Measurements from ENCODE around the gene CTTN.

The CTTN gene

DNA sequence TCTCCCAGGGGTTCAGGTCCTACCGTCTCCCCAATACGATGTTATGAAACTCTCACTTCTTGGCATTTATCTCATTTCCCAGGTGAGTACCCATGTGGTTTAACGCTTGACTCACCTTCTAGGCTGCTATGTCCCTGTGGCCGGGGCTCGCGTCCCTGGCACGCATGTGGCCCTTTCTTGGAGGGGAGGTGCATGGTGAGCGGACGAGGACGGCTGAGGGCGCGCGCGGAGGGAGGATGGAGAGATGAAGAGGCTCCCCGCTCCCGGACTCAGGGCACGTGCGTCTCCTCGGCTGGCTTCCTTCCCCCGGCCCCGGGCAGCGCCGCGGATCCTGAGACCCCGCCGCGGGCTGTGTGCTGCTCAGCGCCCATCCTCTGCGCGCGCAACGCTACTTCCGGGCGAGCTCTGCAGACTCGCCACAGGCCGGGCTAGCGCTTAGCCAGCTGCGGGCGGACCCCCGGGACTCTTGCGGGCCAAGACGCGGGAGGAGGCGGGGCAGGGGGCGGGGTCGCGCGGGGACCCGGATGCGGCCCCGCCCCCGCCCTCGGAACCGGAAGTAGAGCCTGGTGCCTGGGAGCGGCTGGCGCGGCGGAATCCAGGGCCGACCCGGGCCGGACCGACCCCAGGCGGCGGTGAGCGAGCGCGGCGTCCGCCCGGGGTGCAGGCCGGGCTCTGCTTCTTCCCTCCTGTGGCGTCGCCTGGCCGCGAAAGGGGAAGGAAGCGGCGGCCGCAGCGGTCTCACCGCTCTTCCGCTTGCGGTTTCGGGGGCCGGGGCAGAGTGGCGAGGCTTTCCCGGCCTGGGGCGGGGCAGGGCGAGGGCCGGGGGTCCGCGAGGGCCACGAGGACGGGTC lies at the start of gene CTTN:
CTTN (plus strand) TSS at position 547 of the 851 bp plus-strand sequence. CDS start 8,769 bp downstream, outside the sequence.
- peak; percentile 87 for DNase-seq (ENCODE audit: low read depth)

DNA sequence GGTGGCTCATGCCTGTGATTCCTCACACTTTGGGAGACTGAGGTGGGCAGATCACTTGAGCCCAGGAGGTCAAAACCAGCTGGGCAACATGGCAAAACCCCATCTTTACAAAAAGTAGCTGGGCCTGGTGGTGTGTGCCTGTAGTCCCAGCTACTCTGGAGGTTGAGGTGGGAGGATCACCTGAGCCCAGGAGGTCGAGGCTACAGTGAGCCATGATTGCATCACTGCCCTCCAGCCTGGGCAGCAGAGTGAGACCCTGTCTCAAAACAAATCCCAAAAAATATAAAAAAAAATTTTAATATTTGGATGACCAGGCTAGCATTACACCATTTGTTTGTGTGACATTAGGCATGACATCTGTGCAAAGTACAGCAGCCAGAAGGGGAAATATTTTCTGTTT lies 49.7 kb upstream of the CTTN start:
- DNase-seq (ENCODE audit: low read depth), result no peak

DNA sequence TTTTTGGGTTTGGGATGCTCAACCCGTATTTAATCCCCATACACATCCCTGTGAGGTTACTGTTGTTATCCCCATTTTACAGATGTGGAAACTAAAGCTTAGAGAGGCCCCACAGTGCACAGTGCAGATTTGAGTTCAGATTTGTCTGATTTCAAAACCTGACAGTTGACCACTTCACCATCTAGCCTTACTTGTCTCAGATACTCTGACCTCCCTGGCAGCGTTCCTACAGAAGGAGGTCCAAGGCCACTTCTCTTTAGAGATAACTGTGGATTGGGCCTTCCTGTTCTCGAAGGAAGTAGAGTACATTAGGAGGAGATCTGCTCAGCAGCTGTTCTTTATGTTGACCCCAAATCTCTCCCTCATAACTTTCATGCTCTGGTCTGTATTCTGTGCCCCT lies 46.7 kb upstream of the CTTN start:
- no peak for DNase-seq (ENCODE audit: low read depth)

DNA sequence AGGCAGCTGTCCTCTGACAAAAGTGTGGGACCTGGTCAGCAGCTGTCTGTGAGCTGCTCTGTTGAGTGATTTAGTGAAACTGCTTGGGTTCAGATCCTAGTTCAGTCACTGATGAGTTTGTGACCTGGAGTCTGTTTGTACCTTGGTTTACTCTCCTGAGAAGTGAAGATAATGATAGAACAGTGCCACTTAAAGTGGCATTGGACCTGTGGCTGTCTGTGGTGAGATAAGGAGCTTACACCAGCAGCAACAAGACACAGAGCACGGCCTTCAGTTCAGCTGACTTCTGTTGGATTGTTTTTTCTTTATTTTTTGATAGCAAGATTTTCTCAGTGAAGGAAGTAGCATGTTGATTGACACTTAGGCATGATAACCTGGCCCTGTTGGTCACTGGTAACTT lies 46.2 kb upstream of the CTTN start:
- no peak for DNase-seq (ENCODE audit: low read depth)

DNA sequence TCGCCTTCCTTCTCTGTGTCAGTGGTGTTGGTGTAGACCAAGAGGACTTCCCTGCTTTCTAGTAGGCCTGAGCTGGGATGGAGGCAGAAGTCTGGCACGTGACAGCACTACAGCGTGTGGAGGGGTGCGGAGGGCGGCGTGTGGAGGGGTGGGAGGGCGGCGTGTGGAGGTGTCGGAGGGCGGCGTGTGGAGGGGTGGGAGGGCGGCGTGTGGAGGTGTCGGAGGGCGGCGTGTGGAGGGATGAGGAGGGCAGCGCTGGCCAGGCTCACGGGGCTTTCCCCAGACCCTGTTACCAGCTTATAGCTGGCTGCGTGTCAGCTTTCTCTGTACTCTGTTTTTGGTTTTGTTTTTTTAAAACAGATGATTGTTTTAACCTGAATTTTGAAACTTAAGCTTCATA lies 45.7 kb upstream of the CTTN start:
- no peak for DNase-seq (ENCODE audit: low read depth)

DNA sequence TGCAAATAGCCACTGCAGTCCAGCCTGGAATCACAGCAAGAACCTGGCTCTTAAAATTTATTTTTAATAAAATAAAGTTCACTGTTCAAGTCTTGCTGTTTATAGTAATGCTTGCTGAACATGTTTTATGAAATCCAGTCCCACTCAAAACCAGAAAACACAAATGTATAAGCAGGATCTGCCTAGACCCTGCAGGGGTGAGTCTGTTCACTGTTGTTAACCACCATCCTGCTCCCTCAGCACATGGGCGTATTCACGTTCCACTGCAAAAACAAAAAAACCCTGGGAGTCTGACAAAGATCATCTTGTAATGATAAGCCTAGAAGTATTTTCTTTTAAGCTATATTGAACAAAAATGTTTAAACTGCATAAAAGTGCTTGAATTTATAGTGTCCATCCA lies 45.0 kb upstream of the CTTN start:
- no peak for DNase-seq (ENCODE audit: low read depth)

DNA sequence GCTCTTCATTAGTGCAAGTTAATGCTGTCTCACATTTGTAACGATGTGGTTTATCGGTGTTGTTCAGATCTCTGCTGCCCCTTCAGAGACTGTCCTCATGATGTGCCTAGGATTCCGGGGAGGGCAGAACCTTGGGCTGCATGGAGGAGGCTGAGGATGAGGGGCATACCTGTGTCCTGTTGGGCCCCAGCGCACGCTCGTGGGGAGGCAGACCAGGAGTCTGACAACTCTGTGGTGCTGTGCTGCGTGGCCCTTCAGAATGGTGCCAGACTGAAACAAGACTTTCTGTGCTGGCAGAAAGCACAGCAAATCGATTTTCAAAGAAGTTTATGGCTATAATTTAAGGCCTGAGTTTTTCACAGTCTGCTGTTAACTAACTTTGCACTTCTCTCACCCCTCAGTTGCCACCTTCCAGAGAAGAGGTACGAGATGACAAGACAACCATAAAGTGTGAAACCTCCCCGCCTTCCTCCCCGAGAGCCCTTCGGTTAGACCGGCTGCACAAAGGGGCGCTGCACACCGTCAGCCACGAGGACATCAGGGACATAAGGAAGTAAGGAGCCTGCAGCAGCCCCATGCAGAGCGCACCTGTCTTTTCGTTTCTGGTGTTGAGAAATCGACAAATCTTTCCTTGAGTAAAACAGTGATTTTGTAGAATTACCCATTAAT lies 44.3 kb upstream of the CTTN start:
- DNase-seq (ENCODE audit: low read depth), result no peak

DNA sequence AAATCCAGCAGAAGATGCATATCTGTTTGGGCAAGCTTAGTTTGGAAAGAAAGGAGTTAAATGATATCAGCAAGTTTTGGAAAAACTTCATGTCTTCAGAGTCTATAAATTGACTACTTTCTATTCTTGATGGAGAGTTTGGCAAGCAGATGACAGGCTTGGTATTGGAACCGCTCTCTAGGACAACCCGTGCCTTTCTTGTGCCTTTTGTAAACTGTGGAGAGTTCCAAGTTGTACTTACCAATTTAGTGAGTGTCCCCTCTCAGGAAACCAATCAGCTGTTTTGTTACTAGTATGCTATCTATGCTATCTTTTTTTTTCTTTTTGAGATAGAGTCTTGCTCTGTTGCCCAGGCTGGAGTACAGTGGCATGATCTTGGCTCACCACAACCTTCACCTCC lies 43.7 kb upstream of the CTTN start:
- DNase-seq (ENCODE audit: low read depth), result no peak

DNA sequence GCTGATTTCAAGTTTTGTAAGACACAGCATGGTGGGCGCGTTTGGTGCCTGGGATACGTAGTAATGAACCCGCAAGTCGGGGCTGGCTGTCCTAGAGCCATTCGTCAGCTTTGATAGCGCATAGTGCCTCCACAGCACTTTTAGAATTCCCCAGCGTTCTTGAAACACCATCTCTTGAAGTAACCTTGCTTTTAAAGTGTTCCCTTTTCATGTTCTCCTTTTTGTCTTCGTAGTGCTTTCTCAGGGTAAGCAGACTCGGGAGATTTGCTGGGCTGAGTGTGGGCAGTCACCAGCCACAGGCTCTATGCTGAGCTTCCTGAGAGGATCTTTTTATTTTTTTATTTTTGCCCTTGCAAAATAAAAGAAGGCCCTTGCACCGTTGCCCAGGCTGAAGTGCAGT lies 39.6 kb upstream of the CTTN start:
- DNase-seq (ENCODE audit: low read depth), result no peak

DNA sequence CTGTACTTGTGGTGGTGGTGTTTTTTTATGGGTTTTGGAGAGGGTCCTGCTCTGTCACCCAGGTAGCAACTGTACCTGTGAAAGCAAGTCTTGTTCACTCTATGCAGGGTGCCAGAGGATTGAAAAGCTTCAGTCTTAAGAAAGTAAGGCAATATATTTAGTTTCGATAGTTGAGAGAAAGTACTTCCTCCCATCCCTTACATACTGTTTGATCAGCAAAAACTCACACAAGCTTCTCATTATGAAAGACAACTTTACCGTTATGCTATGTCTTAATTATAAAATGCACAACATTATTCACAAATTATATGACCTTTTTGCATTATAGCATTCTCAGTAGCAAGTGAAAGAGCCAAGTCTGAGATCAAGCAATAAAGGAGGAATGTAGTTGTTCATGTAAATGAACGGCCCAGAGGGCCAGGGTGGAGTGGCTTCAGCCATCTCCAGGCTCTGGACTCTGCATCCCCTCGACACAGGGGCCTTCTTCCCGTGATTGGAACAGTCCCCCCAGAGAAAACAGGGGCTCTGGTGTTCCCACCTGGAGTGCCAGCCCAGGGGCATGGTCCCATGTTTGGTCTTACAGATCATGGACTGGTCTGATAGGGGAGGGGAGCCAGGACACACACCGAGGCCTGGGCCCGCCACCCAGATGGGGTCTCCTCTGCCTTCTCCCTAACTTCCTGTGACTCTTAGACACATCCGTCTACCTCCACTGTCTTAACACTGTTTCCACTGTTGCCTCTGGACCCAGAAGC lies 38.7 kb upstream of the CTTN start:
- no peak for DNase-seq (ENCODE audit: low read depth)

DNA sequence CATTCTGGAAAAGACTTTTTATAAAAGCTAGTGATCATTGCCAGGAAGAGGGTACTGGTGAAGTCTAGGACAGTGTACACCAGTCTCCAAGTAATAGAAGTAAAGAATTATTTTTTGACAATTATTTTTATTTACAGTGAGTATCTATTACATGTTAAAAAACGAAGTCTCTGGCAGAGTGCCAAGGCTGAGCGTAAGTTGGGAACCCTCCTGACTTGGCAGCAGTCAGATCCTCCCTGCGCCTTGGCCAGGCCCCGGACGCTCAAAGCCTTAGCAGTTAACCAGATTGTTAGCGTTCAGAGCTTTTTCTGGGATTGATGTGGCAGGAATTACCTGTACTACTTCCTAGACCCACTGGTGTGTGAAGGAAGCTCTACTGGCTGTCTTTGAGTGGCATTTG lies 38.1 kb upstream of the CTTN start:
- no peak for DNase-seq (ENCODE audit: low read depth)

DNA sequence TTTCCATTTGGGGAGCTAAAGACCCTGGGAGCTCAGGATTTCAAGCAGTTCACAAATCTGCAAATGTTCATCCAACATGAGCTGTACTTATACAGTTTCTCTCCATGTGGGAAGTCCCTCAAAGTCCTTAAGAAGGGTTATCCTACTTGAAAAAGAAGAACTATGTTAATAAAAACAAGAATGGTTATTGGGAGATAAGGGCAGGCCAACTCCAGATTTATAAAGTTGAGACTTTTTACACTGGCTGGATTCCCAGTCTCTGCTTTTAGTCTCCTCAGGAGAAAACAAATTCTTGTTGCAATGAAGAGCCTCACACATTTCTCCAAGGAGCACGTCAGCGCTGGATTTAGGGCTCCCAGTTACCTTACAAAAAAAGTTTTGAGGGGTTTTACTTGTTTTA lies 34.2 kb upstream of the CTTN start:
- DNase-seq (ENCODE audit: low read depth), result no peak

DNA sequence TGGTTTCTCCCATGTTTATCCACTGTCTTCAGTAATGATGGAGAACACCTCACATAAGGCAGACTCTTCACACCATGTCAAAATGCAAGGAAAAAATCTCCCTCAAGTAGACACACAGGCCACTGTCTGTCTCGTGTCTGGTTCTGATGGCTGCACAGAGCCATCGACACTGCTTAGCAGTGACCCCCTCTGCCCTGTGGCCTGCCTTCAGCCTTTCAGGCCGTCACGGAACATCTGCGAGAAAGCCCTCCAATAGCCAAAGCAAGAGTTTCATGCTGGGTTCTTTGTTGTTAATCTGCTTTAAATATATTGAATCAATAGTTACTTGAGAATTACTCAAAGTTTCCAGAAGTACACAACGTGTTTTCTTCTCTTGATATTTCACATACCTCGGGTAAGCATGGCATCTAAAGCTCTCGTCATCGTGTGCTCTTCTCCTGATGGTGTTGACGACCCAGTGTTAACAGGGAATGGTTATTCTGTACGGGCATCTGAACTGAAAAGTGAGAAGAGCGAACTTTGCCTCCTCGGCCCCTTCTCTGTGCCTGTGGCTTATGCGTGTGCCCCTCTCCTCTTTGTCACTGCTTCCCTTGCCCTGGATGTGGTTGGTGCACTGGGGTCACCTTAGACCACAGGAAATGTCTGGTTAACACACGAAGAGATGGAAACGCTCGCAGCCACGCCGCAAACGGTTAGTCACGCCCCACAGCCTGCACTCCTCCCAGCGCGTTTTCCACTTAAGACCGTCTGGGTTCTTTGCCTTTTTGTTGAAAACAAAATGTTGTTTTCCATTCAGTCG lies 33.4 kb upstream of the CTTN start:
- no peak for DNase-seq (ENCODE audit: low read depth)

DNA sequence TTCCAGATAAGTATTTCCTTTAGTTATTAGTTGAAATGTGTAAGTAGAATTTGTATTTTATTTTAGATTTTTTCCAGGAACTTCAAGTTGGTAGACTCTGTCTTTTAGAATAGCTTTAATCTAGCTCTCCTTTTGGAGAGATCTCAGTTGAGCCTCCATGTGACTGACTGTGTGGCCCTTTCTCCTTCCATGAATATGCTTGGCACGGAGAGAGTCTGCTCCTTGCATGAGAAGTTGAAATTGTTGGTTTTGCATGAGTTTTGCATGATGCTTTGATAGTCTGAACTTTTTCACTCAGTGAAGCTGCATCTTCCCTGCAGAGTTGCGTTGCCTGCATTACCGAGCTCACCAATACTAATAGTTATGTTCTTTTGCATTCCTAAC lies 32.8 kb upstream of the CTTN start:
- DNase-seq (ENCODE audit: low read depth), result no peak

DNA sequence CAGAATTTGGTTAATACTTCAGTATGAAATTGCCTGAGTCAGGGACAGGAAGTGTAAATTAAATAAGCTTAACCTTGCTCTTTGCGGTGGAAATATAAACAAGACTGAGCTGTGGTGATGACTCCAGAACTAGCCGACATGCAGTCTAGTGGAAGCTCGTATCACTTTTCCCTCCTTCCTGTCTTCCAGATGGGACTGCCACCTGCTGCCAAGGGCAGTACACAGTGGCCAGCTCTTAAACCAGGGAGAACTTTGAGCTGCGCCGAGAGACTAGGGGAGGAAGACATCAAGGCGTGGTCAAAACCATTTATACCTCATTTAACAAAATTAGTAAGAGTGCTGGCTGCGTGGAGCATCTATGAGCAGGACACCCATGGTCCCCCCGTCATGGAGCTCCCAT lies 31.3 kb upstream of the CTTN start:
- peak; percentile 58 for DNase-seq (ENCODE audit: low read depth)

DNA sequence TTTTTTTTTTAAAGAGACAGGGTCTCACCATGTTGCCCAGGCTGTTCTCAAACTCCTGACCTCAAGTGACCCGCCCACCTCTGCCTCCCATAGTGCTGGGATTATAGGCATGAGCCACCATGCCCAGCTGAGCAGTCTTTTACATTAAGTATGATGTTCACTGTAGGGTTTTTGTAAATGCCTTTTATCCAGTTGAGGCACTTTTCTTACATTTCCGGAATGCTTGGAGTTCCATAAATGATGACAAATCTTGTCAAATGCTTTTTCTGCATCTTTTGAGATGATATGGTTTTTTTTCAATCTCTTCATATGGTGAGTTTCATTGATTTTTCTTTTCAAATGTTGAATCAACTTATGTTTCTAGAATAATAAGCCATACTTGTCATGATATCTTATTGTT lies 29.4 kb upstream of the CTTN start:
- no peak for DNase-seq (ENCODE audit: low read depth)

DNA sequence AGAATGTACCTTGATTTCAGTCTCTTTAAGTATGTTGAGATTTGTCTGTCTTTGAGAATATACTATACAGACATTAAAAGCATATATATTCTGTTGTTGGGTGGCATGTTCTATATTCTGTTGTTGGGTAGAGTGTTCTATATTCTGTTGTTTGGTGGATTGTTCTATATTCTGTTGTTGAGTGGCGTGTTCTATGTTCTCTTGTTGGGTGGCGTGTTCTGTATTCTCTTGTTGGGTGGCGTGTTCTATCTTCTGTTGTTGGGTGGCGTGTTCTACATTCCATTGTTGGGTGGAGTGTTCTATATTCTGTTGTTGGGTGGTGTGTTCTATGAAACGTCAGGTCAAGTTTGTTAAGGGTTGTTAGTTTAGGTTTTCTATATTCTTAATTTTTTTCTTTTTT lies 27.1 kb upstream of the CTTN start:
- no peak for DNase-seq (ENCODE audit: low read depth)

DNA sequence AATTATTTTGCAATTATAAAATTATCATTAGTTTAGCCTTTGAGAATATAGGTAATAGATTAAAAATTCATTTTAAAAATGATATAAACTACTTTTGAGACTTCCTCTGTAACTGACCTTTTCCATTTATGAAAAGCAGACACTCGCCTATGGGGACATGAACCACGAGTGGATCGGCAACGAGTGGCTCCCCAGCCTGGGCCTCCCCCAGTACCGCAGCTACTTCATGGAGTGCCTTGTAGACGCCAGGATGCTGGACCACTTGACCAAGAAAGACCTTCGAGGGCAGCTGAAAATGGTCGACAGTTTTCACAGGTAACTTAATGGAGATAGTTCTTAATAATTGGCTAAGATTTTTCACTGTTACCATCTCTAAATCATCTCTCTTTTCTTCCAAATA lies 26.3 kb upstream of the CTTN start:
- no peak for DNase-seq (ENCODE audit: low read depth)

DNA sequence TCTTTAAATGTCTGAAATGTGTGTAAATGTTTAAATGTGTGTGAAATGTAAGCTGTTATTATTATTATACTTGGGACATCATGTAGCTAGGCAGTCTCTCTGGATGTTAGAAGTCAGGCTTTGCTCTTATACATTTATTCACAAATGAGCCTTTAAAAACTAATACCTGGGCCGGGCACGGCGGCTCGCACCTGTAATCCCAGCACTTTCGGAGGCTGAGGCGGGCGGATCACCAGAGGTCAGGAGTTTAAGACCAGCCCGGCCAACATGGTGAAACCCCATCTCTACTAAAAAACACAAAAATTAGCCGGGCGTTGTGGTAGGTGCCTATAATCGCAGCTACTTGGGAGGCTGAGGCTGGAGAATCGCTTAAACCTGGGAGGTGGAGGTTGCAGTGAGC lies 21.7 kb upstream of the CTTN start:
- no peak for DNase-seq (ENCODE audit: low read depth)

DNA sequence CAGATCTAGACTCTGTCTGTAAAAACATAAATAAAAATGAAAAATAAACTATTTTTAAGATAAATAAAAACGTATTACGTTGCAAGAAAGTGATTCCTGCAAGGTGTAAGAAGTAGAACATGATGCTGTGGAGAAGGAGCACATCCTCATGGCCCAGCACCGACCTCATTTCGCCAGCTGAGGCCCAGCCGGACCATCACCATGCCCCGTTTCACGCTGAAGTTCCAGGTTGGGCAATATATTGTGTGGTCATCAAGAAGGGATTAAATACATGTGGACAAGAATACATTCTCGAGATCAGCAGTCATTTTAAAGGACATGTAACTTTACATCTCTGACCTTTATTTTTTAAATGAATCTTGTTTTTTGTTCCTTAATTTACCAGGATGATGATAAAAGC lies 20.7 kb upstream of the CTTN start:
- no peak for DNase-seq (ENCODE audit: low read depth)

DNA sequence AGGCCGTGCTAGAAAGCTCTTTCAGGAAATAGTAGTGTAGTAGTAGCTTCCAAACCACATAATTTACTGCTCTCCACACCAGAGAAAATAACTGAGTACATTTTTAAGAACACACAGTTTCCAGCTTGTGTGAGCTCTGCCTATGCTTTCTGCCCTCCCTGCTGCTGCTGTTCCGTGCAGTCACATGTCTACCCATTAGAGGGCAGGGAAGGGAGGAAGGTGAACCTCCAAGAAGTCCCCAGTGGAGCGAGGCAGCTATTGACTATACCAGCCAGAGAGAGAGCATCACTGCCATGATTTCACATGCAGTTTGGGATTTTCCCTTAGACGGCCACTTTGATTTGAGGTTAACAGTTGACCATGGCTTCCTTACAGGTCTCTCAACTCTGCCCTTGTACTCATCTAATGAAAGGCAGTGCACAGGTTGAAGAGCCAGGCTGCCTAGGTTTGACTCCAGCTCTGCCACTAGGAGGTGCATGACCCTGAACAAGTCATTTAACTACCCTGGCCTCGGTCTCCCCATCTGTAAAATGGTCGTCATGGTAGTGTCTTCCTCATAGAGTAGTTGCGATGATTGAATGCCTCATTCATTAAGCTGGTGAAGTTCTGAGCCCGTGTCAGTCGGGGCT lies 19.7 kb upstream of the CTTN start:
- DNase-seq (ENCODE audit: low read depth), result no peak

DNA sequence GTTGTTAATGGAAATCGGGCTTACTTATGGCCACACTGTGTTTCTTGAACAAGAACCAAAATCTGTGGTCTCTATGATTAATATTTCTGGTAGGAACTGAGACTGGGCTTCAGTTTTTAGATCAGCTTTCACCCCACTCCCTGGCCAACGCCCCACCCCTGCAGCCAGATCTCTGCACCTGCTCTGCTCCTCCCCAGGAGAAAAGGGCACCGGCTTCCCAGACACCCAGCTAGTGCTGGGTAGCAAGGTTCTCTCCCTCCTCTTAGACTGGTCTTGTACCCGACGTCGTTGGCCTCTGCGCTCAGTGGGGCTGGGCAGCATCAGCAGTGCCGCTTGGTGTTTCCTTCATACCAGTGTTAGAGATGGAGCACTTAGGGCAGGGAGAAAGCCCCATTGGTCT lies 17.0 kb upstream of the CTTN start:
- no peak for DNase-seq (ENCODE audit: low read depth)

Data from ELR (cell line).